Stomach (tissue), 9 donors: ENCODE results near the gene PRRX2. TPM values are rescaled to one million over a fixed set of nuclear protein-coding genes. Genes with fewer than 3 reads are reported as not detected.

ENCODE experiments used
- DNase-seq, 2 donors: peaks; one replicate each; pipeline versions ENCODE4 v3.0.0 to v3.0.0-alpha.2; 2013 to 2019
- H3K27ac ChIP-seq, 5 donors: fragments of 200-600 bp in 4 of 5; sonication (generic) in 4 of 5; one replicate each; pipeline ENCODE4 v1.5.1; 2013 to 2019; ENCODE audit warnings: mild to moderate bottlenecking in 1 of 5, moderate library complexity in 1 of 5
- H3K27me3 ChIP-seq, 3 donors: fragments of 200-600 bp; sonication (generic); one replicate each; pipeline ENCODE4 v1.5.1; 2017 to 2019; ENCODE audit warnings: mixed run types in 1 of 3
- H3K36me3 ChIP-seq, 4 donors: fragments of 200-600 bp; sonication (generic); 1 replicate in 3 of 4; 2 replicates in 1 of 4; pipeline ENCODE4 v1.5.1; 2016 to 2019
- H3K4me1 ChIP-seq, 4 donors: fragments of 200-600 bp; sonication (generic); one replicate each; pipeline ENCODE4 v1.5.1; 2016 to 2019
- H3K4me3 ChIP-seq, 4 donors: fragments of 200-600 bp; sonication (generic) in 3 of 4; one replicate each; pipeline ENCODE4 v1.5.1; 2016 to 2019; ENCODE audit warnings: mild to moderate bottlenecking in 1 of 4
- H3K9me3 ChIP-seq, 4 donors: fragments of 200-600 bp; sonication (generic); one replicate each; pipeline ENCODE4 v1.5.1; 2016 to 2019
- EP300 ChIP-seq: sonication (generic); formaldehyde crosslinking; IDR thresholded peaks from one replicate; pipeline ENCODE4 v1.6.1; 2017; ENCODE audit warnings: antibody characterized with exemption
- POLR2A ChIP-seq, 4 donors: fragments of 450-650 bp; IDR thresholded peaks; one replicate each; pipeline ENCODE4 v1.6.1; 2016; ENCODE audit warnings: antibody characterized with exemption in 4 of 4, control low read depth in 2 of 4, mild to moderate bottlenecking in 1 of 4, moderate library complexity in 1 of 4
- POLR2AphosphoS5 ChIP-seq, 3 donors: sonication (generic); formaldehyde crosslinking; IDR thresholded peaks; one replicate each; pipeline ENCODE4 v1.6.1; 2016; ENCODE audit warnings: antibody characterized with exemption in 3 of 3
- WGBS, 5 donors: extraction: QIAGEN DNeasy Blood & Tissue Kit in 3 of 5; methylation state at CpG; one replicate each; pipeline versions ENCODE4 v1.1.5 to v1.1.7; 2013 to 2018; 5-methylcytosine and 5-hydroxymethylcytosine counted together
- intact Hi-C: fragments of 100-400 bp; cut with DNase I; formaldehyde crosslinking; loops from one replicate; pipeline ENCODE4 v1.15.1; 2023; ENCODE audit warnings: low total_unique reads
- polyA plus RNA-seq, 3 donors: library from polyadenylated mRNA; stranded (reverse); fragments of 200-250 nt; gene quantifications; one replicate each; pipeline ENCODE4 v1.2.3, GENCODE V29; 2013
- total RNA-seq, 5 donors: library from RNA; depleted of rRNA; stranded (reverse); fragments of >200 nt; gene quantifications; one replicate each; pipeline versions ENCODE4 v1.1.0 to v1.2.3, GENCODE V29; 2014 to 2016
- TF ChIP-seq, protein P1 (sequence below), 7 experiments: fragments of 450-650 bp in 4 of 7; fragments of 200-600 bp in 3 of 7; sonication (generic) in 3 of 7; IDR thresholded peaks; one replicate each; pipeline ENCODE4 v1.5.1; 2016 to 2019; ENCODE audit warnings: antibody characterized with exemption in 7 of 7, control low read depth in 2 of 7, mild to moderate bottlenecking in 1 of 7
- donor health status: healthy with polysubstance abuse.
- donor health status: Bipolar disorder and iron deficiency.
- donor health status: healthy.

The PRRX2 gene
- total and polyA plus RNA-seq, 8 donors: 0.87 to 8.4 (median 3.0) TPM; not detected in 2

- WGBS, 5 donors: 58 to 71% (median 62%) methylated on average over 21 of the region's 21 CpGs
- H3K36me3 ChIP-seq: peaks cover 33 to 44% (median 41%) of the 10 kb centered on the region in 4 donors
- TF ChIP-seq POLR2A (IDR thresholded peaks at IDR 0.05): no peak
- TF ChIP-seq, protein P1, sequence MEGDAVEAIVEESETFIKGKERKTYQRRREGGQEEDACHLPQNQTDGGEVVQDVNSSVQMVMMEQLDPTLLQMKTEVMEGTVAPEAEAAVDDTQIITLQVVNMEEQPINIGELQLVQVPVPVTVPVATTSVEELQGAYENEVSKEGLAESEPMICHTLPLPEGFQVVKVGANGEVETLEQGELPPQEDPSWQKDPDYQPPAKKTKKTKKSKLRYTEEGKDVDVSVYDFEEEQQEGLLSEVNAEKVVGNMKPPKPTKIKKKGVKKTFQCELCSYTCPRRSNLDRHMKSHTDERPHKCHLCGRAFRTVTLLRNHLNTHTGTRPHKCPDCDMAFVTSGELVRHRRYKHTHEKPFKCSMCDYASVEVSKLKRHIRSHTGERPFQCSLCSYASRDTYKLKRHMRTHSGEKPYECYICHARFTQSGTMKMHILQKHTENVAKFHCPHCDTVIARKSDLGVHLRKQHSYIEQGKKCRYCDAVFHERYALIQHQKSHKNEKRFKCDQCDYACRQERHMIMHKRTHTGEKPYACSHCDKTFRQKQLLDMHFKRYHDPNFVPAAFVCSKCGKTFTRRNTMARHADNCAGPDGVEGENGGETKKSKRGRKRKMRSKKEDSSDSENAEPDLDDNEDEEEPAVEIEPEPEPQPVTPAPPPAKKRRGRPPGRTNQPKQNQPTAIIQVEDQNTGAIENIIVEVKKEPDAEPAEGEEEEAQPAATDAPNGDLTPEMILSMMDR (IDR thresholded peaks at IDR 0.05): no peak
- TF ChIP-seq POLR2AphosphoS5 (IDR thresholded peaks at IDR 0.05): no peak
- TF ChIP-seq EP300: no peak
These were observed 34.3 kb upstream of the PRRX2 start for GRCh38 chr9:129630967-129631673.

DNA sequence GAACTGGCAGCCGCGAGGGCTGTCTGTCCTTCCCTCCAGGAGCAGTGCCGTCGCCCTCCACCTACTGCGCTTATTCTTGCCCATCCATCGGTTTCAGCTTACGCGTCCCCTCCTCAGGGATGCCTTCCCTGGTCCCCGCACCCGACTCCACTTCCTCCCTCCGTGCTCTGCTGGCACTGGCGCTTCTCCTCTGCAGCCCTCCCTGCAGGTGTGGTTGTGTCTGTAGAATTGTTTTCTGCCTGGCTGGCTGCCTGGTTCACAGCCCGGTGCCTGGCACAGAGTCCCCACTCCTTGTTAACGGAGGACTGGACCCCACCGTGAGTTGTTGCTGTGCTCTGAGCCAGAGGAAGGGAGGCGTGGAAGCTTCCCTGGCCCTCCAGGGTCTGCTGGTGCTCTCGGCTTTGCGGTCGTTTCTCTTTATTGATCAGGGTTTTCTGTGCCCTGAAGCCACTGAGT lies 33.7 kb upstream of the PRRX2 start:
- Histone ChIP-seq H3K4me3 (no peak overlapping the region), H3K27ac (peak overlapping the region in 3 of 5 donors; percentile 22 to 39 (median 23)), H3K4me1 (peaks cover 41 to 78% (median 66%) of the 10 kb centered on the region in 4 donors), H3K27me3 (no peaks in the 10 kb centered on the region), H3K9me3 (no peaks in the 10 kb centered on the region), H3K36me3 (peaks cover 38 to 50% (median 47%) of the 10 kb centered on the region in 4 donors)
- TF ChIP-seq POLR2AphosphoS5 (IDR thresholded peaks at IDR 0.05): no peak
- TF ChIP-seq, protein P1 (IDR thresholded peaks at IDR 0.05): no peak
- no peak for TF ChIP-seq EP300
- TF ChIP-seq POLR2A (IDR thresholded peaks at IDR 0.05): no peak
- intact Hi-C loops: no loop called here
- DNase-seq: peak in 1 of 2 donors; percentile 50
- 52 to 71% (median 57%) methylated on average over 19 of the region's 19 CpGs for WGBS, 5 donors

More at GRCh38 chr9:129630967-129631673, 34.3 kb upstream of the PRRX2 start:
- Histone ChIP-seq H3K9me3 (no peaks in the 10 kb centered on the region), H3K27me3 (no peaks in the 10 kb centered on the region), H3K27ac (peak overlapping the region in 4 of 5 donors; percentile 8 to 39 (median 22)), H3K4me1 (peaks cover 43 to 76% (median 66%) of the 10 kb centered on the region in 4 donors), H3K4me3 (no peak overlapping the region)
- DNase-seq: no peak
- intact Hi-C loops: no loop called here

- no peak overlapping the region for H3K4me3 ChIP-seq
- DNase-seq: no peak
- peaks cover 46 to 57% (median 55%) of the 10 kb centered on the region in 4 donors for H3K36me3 ChIP-seq
- peak overlapping the region in 1 of 5 donors; percentile 23 for H3K27ac ChIP-seq
- 81 to 84% (median 83%) methylated on average over 13 of the region's 13 CpGs for WGBS, 5 donors
- TF ChIP-seq POLR2AphosphoS5 (IDR thresholded peaks at IDR 0.05): no peak
- no peak for TF ChIP-seq POLR2A (IDR thresholded peaks at IDR 0.05)
- TF ChIP-seq, protein P1 (IDR thresholded peaks at IDR 0.05): no peak
- no peak for TF ChIP-seq EP300
- H3K27me3 ChIP-seq: no peaks in the 10 kb centered on the region
- intact Hi-C loops: no loop called here
- H3K4me1 ChIP-seq: peaks cover 33 to 78% (median 66%) of the 10 kb centered on the region in 4 donors
- H3K9me3 ChIP-seq: no peaks in the 10 kb centered on the region
These were observed 33.0 kb upstream of the PRRX2 start for GRCh38 chr9:129632460-129632859.

GRCh38 chr9:129633207-129633606 lies 32.2 kb upstream of the PRRX2 start:
- Histone ChIP-seq H3K36me3 (peaks cover 53 to 65% (median 62%) of the 10 kb centered on the region in 4 donors), H3K9me3 (no peaks in the 10 kb centered on the region), H3K27ac (peak overlapping the region in 1 of 5 donors; percentile 33), H3K4me1 (peaks cover 26 to 77% (median 60%) of the 10 kb centered on the region in 4 donors), H3K27me3 (no peaks in the 10 kb centered on the region), H3K4me3 (no peak overlapping the region)
- DNase-seq: no peak
- intact Hi-C loops: no loop called here
- WGBS, 5 donors: 67 to 89% (median 78%) methylated on average over 4 of the region's 4 CpGs
- TF ChIP-seq, protein P1 (IDR thresholded peaks at IDR 0.05): no peak
- no peak for TF ChIP-seq EP300
- TF ChIP-seq POLR2AphosphoS5 (IDR thresholded peaks at IDR 0.05): no peak
- TF ChIP-seq POLR2A (IDR thresholded peaks at IDR 0.05): no peak
